A549 treated with AZD9567 at 1 μM for 4 hours (cell line): ENCODE measurements around the gene BRPF3. TPM values are rescaled to one million over a fixed set of nuclear protein-coding genes. Genes with fewer than 3 reads are reported as not detected.

Experiments
- total RNA-seq: library from RNA; stranded (reverse); fragments of 200-300 nt; extraction: Qiagen RNA extraction; gene quantifications from 5 replicates; pipeline ENCODE4 v1.2.3, GENCODE V29; 2022; ENCODE audit not compliant: insufficient read depth

BRPF3 gene
- 8.3 to 10.4 TPM (median 10.0 TPM) in 5 replicates for total RNA-seq

GRCh38 chr6:36196113-36196879, at the start of gene BRPF3:
TSS of gene BRPF3 (plus strand) at chr6:36196744. CDS start at chr6:36200323, 3,579 bp downstream.

GRCh38 chr6:36269834-36270705, 73.5 kb downstream of the BRPF3 start, which contains the start of gene PNPLA1:
TSS of gene PNPLA1 (plus strand) at chr6:36270060. CDS start at chr6:36270460, 400 bp downstream.

Other genes with a start within 250 kb of the BRPF3 start
- gene SLC26A8, start 172.1 kb upstream of the BRPF3 start, total RNA-seq = 0.05 to 0.13 TPM in 2 of 5 replicates, not detected in the others
- 24.2 to 27.0 TPM (median 26.7 TPM) in 5 replicates for gene MAPK14, start 168.9 kb upstream of the BRPF3 start, total RNA-seq
- 0.72 to 0.97 TPM (median 0.84 TPM) in 5 replicates for gene MAPK13, start 66.2 kb upstream of the BRPF3 start, total RNA-seq
- 0.03 to 0.05 TPM in 2 of 5 replicates, not detected in the others for gene PNPLA1, start 73.3 kb downstream of the BRPF3 start, total RNA-seq
- gene BNIP5, start 140.1 kb downstream of the BRPF3 start, total RNA-seq = 0.02 to 0.03 TPM (median 0.02 TPM) in 3 of 5 replicates, not detected in the others
- gene ETV7, start 190.9 kb downstream of the BRPF3 start, total RNA-seq = 0.10 to 0.22 TPM (median 0.16 TPM) in 4 of 5 replicates, not detected in the other
- gene PXT1, start 246.1 kb downstream of the BRPF3 start, total RNA-seq = not detected in 5 replicates
- 15.9 to 24.6 TPM (median 17.0 TPM) in 5 replicates for gene KCTD20, start 246.3 kb downstream of the BRPF3 start, total RNA-seq